SH-SY5Y (cell line): ENCODE measurements around the gene ISL1.

Experiments
- GATA2 ChIP-seq: IDR thresholded peaks from 2 replicates; pipeline ENCODE4 v1.6.1; 2011; ENCODE audit warnings: mild to moderate bottlenecking, low read depth, low read length
- GATA3 ChIP-seq: IDR thresholded peaks from 2 replicates; pipeline ENCODE4 v1.6.1; 2011; ENCODE audit warnings: low read depth, mild to moderate bottlenecking, low read length, moderate library complexity

DNA sequence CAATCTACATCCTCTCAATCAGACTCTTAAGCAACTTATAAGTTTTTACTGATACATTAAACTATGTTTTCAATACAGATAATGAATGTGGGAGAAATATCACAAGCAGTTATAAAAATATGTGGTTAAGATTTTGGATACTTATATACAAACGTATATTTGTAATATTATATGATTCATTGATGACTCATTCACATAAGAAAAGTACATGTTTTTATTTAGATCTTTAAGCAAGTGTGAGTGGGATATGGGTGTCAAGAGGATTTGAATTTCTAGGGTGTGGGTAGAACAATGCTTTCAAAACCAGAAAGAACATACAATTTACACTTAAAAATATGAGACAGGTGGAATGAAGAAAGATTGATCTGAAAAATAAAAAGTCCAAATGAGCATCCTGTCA lies 36.1 kb upstream of the ISL1 start:
- TF ChIP-seq GATA2, result no peak
- no peak for TF ChIP-seq GATA3
